ENCODE results near the gene LIMCH1.
"Not testable (repeated sequence)": the region's sequence is repeated elsewhere in the genome, so short reads cannot be mapped to it uniquely, and the experiment has no call there.

The LIMCH1 gene

GRCh38 chr4:41734371-41734770 is 196.4 kb downstream of the LIMCH1 start:
- no peak for DNase-seq (ENCODE audit: low spot score)
- no peak for TF ChIP-seq CTCF (IDR thresholded peaks at IDR 0.05)
- Histone ChIP-seq H3K27ac (no peak overlapping the region), H3K4me3 (no peak overlapping the region)

- not testable (repeated sequence) for H3K4me3 ChIP-seq; H3K27ac ChIP-seq; DNase-seq (ENCODE audit: low spot score)
Observed at GRCh38 chr4:41737491-41737890, 199.5 kb downstream of the LIMCH1 start.

GRCh38 chr4:41741354-41741753 is 203.4 kb downstream of the LIMCH1 start:
- TF ChIP-seq CTCF (IDR thresholded peaks at IDR 0.05) = no peak
- H3K27ac ChIP-seq = no peak overlapping the region
- no peak for DNase-seq (ENCODE audit: low spot score)
- no peak overlapping the region for H3K4me3 ChIP-seq

GRCh38 chr4:41744572-41745291 is 206.8 kb downstream of the LIMCH1 start:
- DNase-seq (ENCODE audit: low spot score) = no peak
- Histone ChIP-seq H3K4me3 (no peak overlapping the region), H3K27ac (no peak overlapping the region)
- TF ChIP-seq CTCF (IDR thresholded peaks at IDR 0.05) = no peak

- Histone ChIP-seq H3K4me3 (peak overlapping the region; percentile 30), H3K27ac (no peak overlapping the region)
- TF ChIP-seq CTCF (IDR thresholded peaks at IDR 0.05) = no peak
- DNase-seq (ENCODE audit: low spot score) = no peak
Observed at GRCh38 chr4:41745292-41746024, 207.5 kb downstream of the LIMCH1 start.

GRCh38 chr4:41746025-41746439 is 208.1 kb downstream of the LIMCH1 start:
- Histone ChIP-seq H3K27ac (no peak overlapping the region), H3K4me3 (peak overlapping the region; percentile 30)
- TF ChIP-seq CTCF (IDR thresholded peaks at IDR 0.05) = no peak
- DNase-seq (ENCODE audit: low spot score) = no peak

- no peak for DNase-seq (ENCODE audit: low spot score)
- no peak for TF ChIP-seq CTCF (IDR thresholded peaks at IDR 0.05)
- H3K27ac ChIP-seq = no peak overlapping the region
- peak overlapping the region; percentile 44 for H3K4me3 ChIP-seq
Observed at GRCh38 chr4:41746440-41747229, 208.7 kb downstream of the LIMCH1 start.
